Right lobe of liver (tissue), 4 donors: ENCODE data around the gene KDM3A.

ENCODE experiments used
- CTCF ChIP-seq, 4 donors: fragments of 200-600 bp in 3 of 4; fragments of 450-650 bp in 1 of 4; IDR thresholded peaks; one replicate each; pipeline versions ENCODE4 v1.5.1 to v1.8.0; 2016 to 2022; ENCODE audit warnings: antibody characterized with exemption in 4 of 4, mild to moderate bottlenecking in 2 of 4
- POLR2A ChIP-seq: fragments of 450-650 bp; IDR thresholded peaks from one replicate; pipeline ENCODE4 v1.6.1; 2017; ENCODE audit warnings: antibody characterized with exemption, mild to moderate bottlenecking
- donor health status: DM: no; HTN: no; CAD: no.
- donor health status: DM: no; HTN: no; CAD: no.
- donor health status: DM: no; HTN: yes; CAD: no.

- TF ChIP-seq CTCF (IDR thresholded peaks at IDR 0.05) (no peak), POLR2A (no peak)
Observed at GRCh38 chr2:86521922-86522321, 80.8 kb downstream of the KDM3A start.
